Measurements from ENCODE around the gene TRIM51. TPM values are rescaled to one million over a fixed set of nuclear protein-coding genes. Genes with fewer than 3 reads are reported as not detected.

The TRIM51 gene
- total and polyA plus RNA-seq, 2 of the 8 experiments (the other 6 are each of a cell fraction or from before 2014, with no cell fraction given) = not detected

- H2BK20ac ChIP-seq (ENCODE audit: low read length) = no peak overlapping the region
- CTCF ChIA-PET (ENCODE audit: partially characterized antibody) = no interaction called here
- no peak overlapping the region for H2AK5ac ChIP-seq (ENCODE audit: low read depth, low read length)
- POLR2A ChIA-PET (ENCODE audit: partially characterized antibody) = no interaction called here
- no peaks in the 10 kb centered on the region for H3K4me1 ChIP-seq (replicated peaks in 1 of 4; ENCODE audit: control insufficient read depth in 3 of 4, insufficient read depth in 4 of 4, low read length in 3 of 4)
- no peak overlapping the region for H3K14ac ChIP-seq (ENCODE audit: insufficient read length)
- H3K4me2 ChIP-seq (ENCODE audit: insufficient read depth in 1 of 2, low read depth in 2 of 2, low read length in 2 of 2) = no peak overlapping the region
- H3K9me3 ChIP-seq (ENCODE audit: insufficient read depth in 2 of 2, low read depth in 1 of 2, low read length in 1 of 2) = peaks cover 36 to 43% of the 10 kb centered on the region in 2 experiments
- no peak overlapping the region for H4K8ac ChIP-seq (ENCODE audit: extremely low read depth, insufficient read depth, low read length)
- H3K23me2 ChIP-seq (ENCODE audit: low read depth, low read length) = peaks cover 1% of the 10 kb centered on the region; the same call in 1 of the 2 replicates
- no peak overlapping the region for H3K56ac ChIP-seq (replicated peaks; ENCODE audit: insufficient read length, low read depth, low read length)
- H2BK120ac ChIP-seq (replicated peaks; ENCODE audit: low read depth, low read length) = no peak overlapping the region
- DNase-seq (ENCODE audit: low read depth in 1 of 2, low spot score in 2 of 2) = no peak
- H3K4me3 ChIP-seq (ENCODE audit: extremely low read depth in 1 of 4, insufficient read depth in 2 of 4, low read depth in 3 of 4, low read length in 4 of 4) = no peak overlapping the region
- H4K20me1 ChIP-seq (replicated peaks in 1 of 2; ENCODE audit: control insufficient read depth in 1 of 2, insufficient read depth in 2 of 2, low read length in 2 of 2) = no peaks in the 10 kb centered on the region
- no peaks in the 10 kb centered on the region for H3K79me2 ChIP-seq (ENCODE audit: control insufficient read depth in 1 of 2, insufficient read depth in 2 of 2, low read length in 2 of 2)
- 78% methylated on average over 1 of the region's 1 CpG; no CpG with 5 or more reads in 1 of the 2 experiments for whole genome bisulfite sequencing, 2 experiments (ENCODE audit: extremely low coverage in 1 of 2, insufficient coverage in 1 of 2, insufficient read length in 1 of 2, insufficient replicate concordance in 2 of 2, low coverage in 1 of 2, low lambda C conversion rate in 2 of 2, missing lambda C conversion rate in 1 of 2)
- FAIRE-seq = no peak
- no peaks in the 10 kb centered on the region for H3K79me1 ChIP-seq (ENCODE audit: low read depth, low read length)
- no peak overlapping the region for H2BK5ac ChIP-seq (ENCODE audit: low read depth, low read length)
- H3K27ac ChIP-seq (ENCODE audit: low read depth, low read length) = no peak overlapping the region
- H3K4ac ChIP-seq (replicated peaks; ENCODE audit: insufficient read length, low read depth, low read length) = no peak overlapping the region
- H4K91ac ChIP-seq (replicated peaks; ENCODE audit: insufficient read length, low read length) = no peak overlapping the region
- H3K9ac ChIP-seq (replicated peaks in 1 of 4; ENCODE audit: extremely low read depth in 1 of 4, low read depth in 3 of 4, low read length in 3 of 4) = no peak overlapping the region
- H2AFZ ChIP-seq (ENCODE audit: low read length) = no peak overlapping the region
- no peaks in the 10 kb centered on the region for H3K36me3 ChIP-seq (ENCODE audit: control insufficient read depth in 2 of 4, insufficient read depth in 4 of 4, low read length in 3 of 4)
- no peak overlapping the region for H2BK12ac ChIP-seq (ENCODE audit: low read depth, low read length)
- no peak overlapping the region for H3K18ac ChIP-seq (ENCODE audit: extremely low read depth, low read length)
- H2BK15ac ChIP-seq (ENCODE audit: low read length) = no peak overlapping the region
- no peaks in the 10 kb centered on the region for H3K27me3 ChIP-seq (replicated peaks in 1 of 4; ENCODE audit: control insufficient read depth in 3 of 4, extremely low read depth in 1 of 4, insufficient read depth in 3 of 4, low read length in 3 of 4)
- no peak overlapping the region for H3K23ac ChIP-seq (ENCODE audit: insufficient read length)
- H4K5ac ChIP-seq (ENCODE audit: insufficient read length, low read depth, low read length) = no peak overlapping the region
- TF ChIP-seq NRF1 (IDR thresholded peaks at IDR 0.05; ENCODE audit: low read depth, low read length) = no peak
- TF ChIP-seq RAD21 (IDR thresholded peaks at IDR 0.05 in 1 of 2, conservative IDR thresholded peaks at IDR 0.05 in 1 of 2; ENCODE audit: low read depth in 2 of 2, low read length in 2 of 2) = no peak
- TF ChIP-seq USF2 (IDR thresholded peaks at IDR 0.05; ENCODE audit: low read length) = no peak
- no peak for TF ChIP-seq SUZ12 (IDR thresholded peaks at IDR 0.05; ENCODE audit: low read length)
- TF ChIP-seq CTBP2 (IDR thresholded peaks at IDR 0.05; ENCODE audit: borderline replicate concordance, insufficient read depth, insufficient read length, low read length) = no peak
- TF ChIP-seq TCF12 (IDR thresholded peaks at IDR 0.05; ENCODE audit: low read depth, low read length) = no peak
- TF ChIP-seq KDM1A (IDR thresholded peaks at IDR 0.05; ENCODE audit: borderline replicate concordance, low read length) = no peak
- TF ChIP-seq EP300 (IDR thresholded peaks at IDR 0.05; ENCODE audit: borderline replicate concordance in 1 of 2, low read depth in 2 of 2, low read length in 2 of 2) = no peak
- no peak for TF ChIP-seq RFX5 (IDR thresholded peaks at IDR 0.05; ENCODE audit: borderline replicate concordance, low read depth, low read length)
- no peak for TF ChIP-seq CHD1 (IDR thresholded peaks at IDR 0.05; ENCODE audit: low read depth, low read length)
- no peak for TF ChIP-seq CBX5 (IDR thresholded peaks at IDR 0.05; ENCODE audit: low read depth, low read length)
- TF ChIP-seq EGR1 (IDR thresholded peaks at IDR 0.05; ENCODE audit: borderline replicate concordance, low read depth, low read length) = no peak
- TF ChIP-seq POLR2AphosphoS5 (IDR thresholded peaks at IDR 0.05; ENCODE audit: low read depth, low read length) = no peak
These were observed 31.0 kb upstream of the TRIM51 start for GRCh38 chr11:55852141-55852540.
